AG09309 (cell line): ENCODE measurements around the gene VSIG1.

Experiments
- DNase-seq: peaks from one replicate; pipeline ENCODE4 v3.0.0-alpha.2; 2010; ENCODE audit warnings: low read depth
- H3K4me3 ChIP-seq: 2 replicates; pipeline ENCODE4 v1.5.1; 2011; ENCODE audit warnings: mild to moderate bottlenecking, low read depth, low read length, moderate library complexity; ENCODE audit not compliant: control insufficient read depth
- TF ChIP-seq, protein P1 (sequence below): IDR thresholded peaks from 2 replicates; pipeline ENCODE4 v1.5.1; 2011; ENCODE audit warnings: mild to moderate bottlenecking, low read depth, low read length, inconsistent platforms; ENCODE audit not compliant: insufficient read depth, control insufficient read depth; ENCODE audit errors: missing control alignments

The VSIG1 gene

DNA sequence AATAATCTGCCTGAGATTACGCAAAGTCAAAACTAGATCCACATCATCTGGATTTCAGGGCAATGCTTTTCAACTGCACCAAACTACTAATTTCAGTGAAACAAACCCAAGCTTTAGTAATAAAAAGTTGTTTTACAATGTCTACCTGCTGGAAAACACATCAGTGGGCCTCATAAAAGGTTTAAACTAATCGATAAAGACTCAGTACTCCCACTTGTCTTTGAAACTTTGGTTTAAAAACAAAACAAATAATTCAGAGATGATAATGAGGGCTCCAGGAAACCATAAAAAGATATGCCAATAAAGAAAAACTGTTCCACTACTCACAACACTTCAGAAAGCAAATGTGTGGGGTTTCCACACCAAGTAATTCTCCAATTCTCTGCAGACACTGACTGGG lies 36.2 kb downstream of the VSIG1 start:
- no peak for DNase-seq
- no peak overlapping the region for H3K4me3 ChIP-seq
- TF ChIP-seq, protein P1, sequence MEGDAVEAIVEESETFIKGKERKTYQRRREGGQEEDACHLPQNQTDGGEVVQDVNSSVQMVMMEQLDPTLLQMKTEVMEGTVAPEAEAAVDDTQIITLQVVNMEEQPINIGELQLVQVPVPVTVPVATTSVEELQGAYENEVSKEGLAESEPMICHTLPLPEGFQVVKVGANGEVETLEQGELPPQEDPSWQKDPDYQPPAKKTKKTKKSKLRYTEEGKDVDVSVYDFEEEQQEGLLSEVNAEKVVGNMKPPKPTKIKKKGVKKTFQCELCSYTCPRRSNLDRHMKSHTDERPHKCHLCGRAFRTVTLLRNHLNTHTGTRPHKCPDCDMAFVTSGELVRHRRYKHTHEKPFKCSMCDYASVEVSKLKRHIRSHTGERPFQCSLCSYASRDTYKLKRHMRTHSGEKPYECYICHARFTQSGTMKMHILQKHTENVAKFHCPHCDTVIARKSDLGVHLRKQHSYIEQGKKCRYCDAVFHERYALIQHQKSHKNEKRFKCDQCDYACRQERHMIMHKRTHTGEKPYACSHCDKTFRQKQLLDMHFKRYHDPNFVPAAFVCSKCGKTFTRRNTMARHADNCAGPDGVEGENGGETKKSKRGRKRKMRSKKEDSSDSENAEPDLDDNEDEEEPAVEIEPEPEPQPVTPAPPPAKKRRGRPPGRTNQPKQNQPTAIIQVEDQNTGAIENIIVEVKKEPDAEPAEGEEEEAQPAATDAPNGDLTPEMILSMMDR, result no peak

DNA sequence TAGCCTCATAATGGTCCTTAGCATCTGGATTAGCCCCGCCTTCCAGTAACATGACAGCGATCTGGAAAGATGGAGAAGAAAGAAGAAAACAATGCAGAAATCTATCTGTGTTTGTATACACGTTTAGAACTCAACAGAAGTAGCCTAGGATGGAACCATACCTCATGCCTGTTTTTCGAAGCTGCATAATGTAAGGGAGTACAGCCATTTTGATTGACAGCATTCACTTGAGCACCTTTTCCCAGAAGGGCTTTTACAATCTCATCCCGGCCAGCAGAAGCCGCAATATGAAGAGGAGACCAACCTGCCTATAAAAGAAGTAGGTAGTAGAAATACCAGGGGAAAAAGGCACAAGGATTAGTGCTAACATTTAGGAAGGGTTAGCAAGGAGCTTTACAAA lies 42.9 kb downstream of the VSIG1 start:
- DNase-seq, result no peak
- TF ChIP-seq, protein P1, result no peak
- no peak overlapping the region for H3K4me3 ChIP-seq

DNA sequence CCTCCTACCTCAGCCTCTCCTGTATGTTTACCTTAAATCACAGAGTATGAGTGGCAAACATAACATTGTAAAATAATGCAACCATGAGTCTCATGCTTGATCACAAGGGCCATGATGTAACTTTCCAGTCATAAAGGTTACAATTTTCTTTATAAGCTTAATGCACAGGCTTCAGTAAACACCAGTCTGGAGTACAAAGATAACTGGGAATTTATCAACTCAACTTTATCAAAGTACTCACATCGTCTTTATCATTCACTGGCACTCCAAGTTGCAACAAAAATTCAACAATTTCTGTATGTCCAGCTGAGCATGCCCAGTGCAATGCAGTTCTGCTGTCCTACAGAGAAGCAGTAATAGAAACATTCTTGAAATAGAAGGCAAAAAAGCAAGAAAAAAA lies 43.6 kb downstream of the VSIG1 start:
- no peak for DNase-seq
- H3K4me3 ChIP-seq, result no peak overlapping the region
- TF ChIP-seq, protein P1, result no peak

DNA sequence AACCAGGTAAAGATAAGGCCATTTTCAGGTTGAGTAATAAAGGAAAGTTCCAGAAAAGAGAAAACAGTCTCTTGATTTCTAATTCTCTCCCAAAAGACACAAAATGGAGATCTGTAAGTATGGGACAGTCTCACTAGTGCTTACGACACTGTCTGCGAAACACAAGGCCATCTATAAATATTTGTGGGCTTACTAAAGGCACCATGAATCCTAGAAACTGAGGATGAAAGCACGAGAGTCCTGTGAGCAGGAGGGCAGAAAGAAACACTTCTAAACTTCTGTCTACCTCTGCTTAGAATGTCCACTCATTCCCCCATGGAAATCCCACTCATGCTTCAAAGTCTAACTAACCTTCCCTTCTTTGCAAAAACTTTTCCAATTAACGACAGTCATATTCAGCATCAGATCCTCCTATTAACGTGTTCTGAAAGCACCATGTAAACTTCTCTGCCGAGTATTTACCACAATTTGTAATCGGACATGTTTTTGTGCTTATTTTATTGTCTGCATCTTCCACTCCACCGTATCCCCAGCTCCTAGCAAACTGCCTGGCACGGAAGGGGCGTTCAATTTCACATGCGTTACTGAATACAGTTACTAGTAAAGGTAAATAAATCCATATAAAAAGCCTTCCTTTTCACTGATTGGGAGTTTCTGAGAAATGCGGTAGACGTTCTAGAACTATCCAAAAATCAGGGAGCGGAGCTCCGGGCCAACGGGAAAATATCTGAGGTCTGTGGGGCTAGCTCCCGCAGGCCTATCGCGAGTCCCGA lies 45.8 kb downstream of the VSIG1 start:
- TF ChIP-seq, protein P1, result no peak
- peak overlapping the region; percentile 55 for H3K4me3 ChIP-seq

DNA sequence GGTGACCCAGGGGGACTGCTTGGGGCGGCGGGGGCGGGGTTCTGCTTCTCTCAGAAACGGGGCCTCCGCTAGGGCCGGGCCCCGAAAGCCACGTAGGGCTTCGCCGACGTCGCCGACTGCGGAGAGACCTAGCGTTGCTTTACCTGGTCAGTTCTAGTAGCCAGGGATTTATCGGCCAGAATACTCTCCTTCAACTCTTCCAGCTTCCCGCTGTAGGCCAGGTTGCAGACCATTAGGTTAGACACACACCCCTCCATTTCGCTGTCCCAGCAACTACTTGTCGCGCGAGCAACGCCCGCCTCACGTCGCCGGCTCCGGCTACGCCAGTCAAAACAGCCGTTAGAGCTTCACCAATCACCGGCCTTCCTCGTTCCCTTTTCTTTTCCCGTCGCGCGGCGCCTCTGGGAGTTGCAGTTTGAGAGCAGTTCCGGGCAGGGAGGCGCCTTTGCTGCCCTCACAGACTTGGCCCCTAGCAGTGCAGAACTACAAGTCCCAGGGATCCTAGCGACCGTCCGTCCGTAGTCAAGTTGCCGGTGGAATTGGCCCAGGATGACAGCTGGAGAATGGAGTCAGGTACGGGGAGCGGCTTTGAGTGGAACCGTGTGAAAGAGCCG lies 46.5 kb downstream of the VSIG1 start, which contains the start of the genes ATG4A and PSMD10:
Gene ATG4A (plus strand): TSS at position 515 of the 614 bp plus-strand sequence. CDS start 49 bp downstream, at position 564.
Gene PSMD10 (minus strand): TSS at position 279 of the 614 bp plus-strand sequence. CDS start 22 bp downstream, at position 257.
- TF ChIP-seq, protein P1, result no peak
- DNase-seq, result peak; percentile 76
- peak within 1 kb of the TSS; percentile 73 for H3K4me3 ChIP-seq

More for the DNA sequence above, 45.8 kb downstream of the VSIG1 start:
- peak; percentile 23 for DNase-seq

DNA sequence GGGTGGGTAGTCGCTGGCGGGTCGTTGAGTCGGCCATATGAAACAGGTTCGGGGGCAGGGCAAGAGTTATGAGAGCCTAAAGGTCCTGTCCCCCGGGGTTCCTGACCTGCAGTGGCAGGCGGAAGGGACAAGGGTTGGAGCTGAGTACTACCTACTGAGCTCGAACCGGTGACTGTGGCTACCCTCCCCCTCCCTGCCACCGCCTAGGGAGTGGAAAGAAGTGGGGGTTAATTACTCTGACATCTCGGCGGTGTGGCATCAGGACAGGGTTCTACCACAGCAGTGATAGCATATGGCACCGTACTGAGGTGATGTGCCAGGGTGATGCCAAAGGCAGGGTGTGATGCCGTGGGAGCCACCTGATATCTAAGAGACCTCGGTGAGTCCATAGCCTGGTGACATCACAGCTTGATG lies 47.0 kb downstream of the VSIG1 start:
- no peak for DNase-seq
- TF ChIP-seq, protein P1, result no peak
- H3K4me3 ChIP-seq, result peak overlapping the region; percentile 73
